Activated CD4-positive, alpha-beta T cell treated with anti-CD3 and anti-CD28 coated beads for 48 hours (primary cell): ENCODE data around the gene SIN3B.

Source experiments
- DNase-seq: peaks from one replicate; pipeline ENCODE4 v3.0.0-alpha.2; 2020

SIN3B gene

GRCh38 chr19:16891696-16892382 is 62.6 kb downstream of the SIN3B start:
- no peak for DNase-seq

- DNase-seq: no peak
These were observed 63.2 kb downstream of the SIN3B start for GRCh38 chr19:16892436-16892835.

- no peak for DNase-seq
These were observed 63.9 kb downstream of the SIN3B start for GRCh38 chr19:16892868-16893685.

- no peak for DNase-seq
These were observed 64.4 kb downstream of the SIN3B start for GRCh38 chr19:16893686-16893989.

- DNase-seq: no peak
These were observed 64.9 kb downstream of the SIN3B start for GRCh38 chr19:16894080-16894479.

- DNase-seq: no peak
These were observed 66.4 kb downstream of the SIN3B start for GRCh38 chr19:16895467-16896145.

- no peak for DNase-seq
These were observed 67.2 kb downstream of the SIN3B start for GRCh38 chr19:16896146-16897028.

GRCh38 chr19:16897029-16897855 is 68.0 kb downstream of the SIN3B start:
- DNase-seq: peak; percentile 78

- DNase-seq: no peak
These were observed 68.6 kb downstream of the SIN3B start for GRCh38 chr19:16897856-16898161.

GRCh38 chr19:16898361-16899015 is 69.3 kb downstream of the SIN3B start:
- DNase-seq: no peak

- peak; percentile 58 for DNase-seq
These were observed 70.4 kb downstream of the SIN3B start for GRCh38 chr19:16899566-16900075.

GRCh38 chr19:16901491-16902175 is 72.4 kb downstream of the SIN3B start:
- no peak for DNase-seq

GRCh38 chr19:16902545-16902944 is 73.3 kb downstream of the SIN3B start:
- no peak for DNase-seq

- no peak for DNase-seq
These were observed 74.1 kb downstream of the SIN3B start for GRCh38 chr19:16903347-16903746.

GRCh38 chr19:16904599-16904998 is 75.4 kb downstream of the SIN3B start:
- DNase-seq: no peak

- no peak for DNase-seq
These were observed 79.6 kb downstream of the SIN3B start for GRCh38 chr19:16908759-16909158.

- DNase-seq: no peak
These were observed 81.8 kb downstream of the SIN3B start for GRCh38 chr19:16911046-16911445.

GRCh38 chr19:16912780-16913179 is 83.6 kb downstream of the SIN3B start:
- DNase-seq: no peak

GRCh38 chr19:16914421-16914820 is 85.2 kb downstream of the SIN3B start:
- DNase-seq: no peak

- no peak for DNase-seq
These were observed 85.9 kb downstream of the SIN3B start for GRCh38 chr19:16915135-16915534.

GRCh38 chr19:16915734-16916133 is 86.5 kb downstream of the SIN3B start:
- no peak for DNase-seq
